OCI-LY7 (cell line): ENCODE measurements around the gene DIABLO.

Source experiments
- EZH2phosphoT487 ChIP-seq: fragments of 200-600 bp; sonication (generic); IDR thresholded peaks from 2 replicates; pipeline ENCODE4 v1.6.1; 2018; ENCODE audit warnings: low read depth, borderline replicate concordance, mild to moderate bottlenecking, mixed run types, antibody characterized with exemption, low read length, moderate library complexity, mixed read lengths
- TF ChIP-seq, protein P1 (sequence below): fragments of 200-600 bp; sonication (generic); conservative IDR thresholded peaks from 2 replicates; pipeline ENCODE4 v1.5.1; 2014; ENCODE audit warnings: mild to moderate bottlenecking, antibody characterized with exemption, low read length, moderate library complexity, mixed read lengths

DNA sequence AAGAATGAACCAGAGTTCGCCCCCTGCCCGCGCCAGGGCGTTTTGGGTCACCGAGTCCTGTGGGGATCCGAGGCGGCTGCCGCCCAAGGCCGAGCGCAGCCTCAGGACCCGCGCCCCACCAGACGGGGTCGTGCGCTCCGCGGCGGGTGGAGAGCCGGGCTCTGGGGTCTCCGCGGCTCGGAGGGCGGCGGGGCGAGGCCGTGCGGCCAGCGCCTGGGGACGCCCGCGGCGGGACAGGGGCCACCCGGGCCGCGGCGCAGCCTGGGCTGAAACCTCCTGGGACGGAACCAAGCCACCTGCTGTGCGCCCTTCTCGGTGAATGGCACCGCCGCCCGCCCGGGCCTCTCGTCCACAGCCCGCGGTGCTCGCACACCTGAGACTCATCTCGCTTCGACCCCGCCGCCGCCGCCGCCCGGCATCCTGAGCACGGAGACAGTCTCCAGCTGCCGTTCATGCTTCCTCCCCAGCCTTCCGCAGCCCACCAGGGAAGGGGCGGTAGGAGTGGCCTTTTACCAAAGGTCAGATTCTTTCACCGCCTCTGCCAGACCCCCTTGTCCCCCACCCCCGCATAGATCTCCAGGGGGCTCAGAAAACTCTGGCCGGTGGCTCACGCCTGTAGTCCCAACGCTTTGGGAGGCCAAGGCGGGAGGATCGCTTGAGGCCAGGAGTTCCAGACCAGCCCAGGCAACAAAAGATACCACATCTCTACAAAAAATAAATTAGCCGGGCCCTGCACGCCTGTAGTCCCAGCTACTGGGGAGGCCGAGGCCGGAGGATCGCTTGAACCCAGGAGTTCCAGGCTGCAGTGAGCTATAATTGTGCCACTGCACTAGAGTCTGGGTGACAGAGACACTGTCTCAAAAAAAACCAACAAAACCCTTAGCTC, 21.4 kb downstream of the DIABLO start:
- TF ChIP-seq, protein P1, sequence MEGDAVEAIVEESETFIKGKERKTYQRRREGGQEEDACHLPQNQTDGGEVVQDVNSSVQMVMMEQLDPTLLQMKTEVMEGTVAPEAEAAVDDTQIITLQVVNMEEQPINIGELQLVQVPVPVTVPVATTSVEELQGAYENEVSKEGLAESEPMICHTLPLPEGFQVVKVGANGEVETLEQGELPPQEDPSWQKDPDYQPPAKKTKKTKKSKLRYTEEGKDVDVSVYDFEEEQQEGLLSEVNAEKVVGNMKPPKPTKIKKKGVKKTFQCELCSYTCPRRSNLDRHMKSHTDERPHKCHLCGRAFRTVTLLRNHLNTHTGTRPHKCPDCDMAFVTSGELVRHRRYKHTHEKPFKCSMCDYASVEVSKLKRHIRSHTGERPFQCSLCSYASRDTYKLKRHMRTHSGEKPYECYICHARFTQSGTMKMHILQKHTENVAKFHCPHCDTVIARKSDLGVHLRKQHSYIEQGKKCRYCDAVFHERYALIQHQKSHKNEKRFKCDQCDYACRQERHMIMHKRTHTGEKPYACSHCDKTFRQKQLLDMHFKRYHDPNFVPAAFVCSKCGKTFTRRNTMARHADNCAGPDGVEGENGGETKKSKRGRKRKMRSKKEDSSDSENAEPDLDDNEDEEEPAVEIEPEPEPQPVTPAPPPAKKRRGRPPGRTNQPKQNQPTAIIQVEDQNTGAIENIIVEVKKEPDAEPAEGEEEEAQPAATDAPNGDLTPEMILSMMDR, result no peak
- no peak for TF ChIP-seq EZH2phosphoT487
